ENCODE measurements around the gene HAAO.

The HAAO gene

DNA sequence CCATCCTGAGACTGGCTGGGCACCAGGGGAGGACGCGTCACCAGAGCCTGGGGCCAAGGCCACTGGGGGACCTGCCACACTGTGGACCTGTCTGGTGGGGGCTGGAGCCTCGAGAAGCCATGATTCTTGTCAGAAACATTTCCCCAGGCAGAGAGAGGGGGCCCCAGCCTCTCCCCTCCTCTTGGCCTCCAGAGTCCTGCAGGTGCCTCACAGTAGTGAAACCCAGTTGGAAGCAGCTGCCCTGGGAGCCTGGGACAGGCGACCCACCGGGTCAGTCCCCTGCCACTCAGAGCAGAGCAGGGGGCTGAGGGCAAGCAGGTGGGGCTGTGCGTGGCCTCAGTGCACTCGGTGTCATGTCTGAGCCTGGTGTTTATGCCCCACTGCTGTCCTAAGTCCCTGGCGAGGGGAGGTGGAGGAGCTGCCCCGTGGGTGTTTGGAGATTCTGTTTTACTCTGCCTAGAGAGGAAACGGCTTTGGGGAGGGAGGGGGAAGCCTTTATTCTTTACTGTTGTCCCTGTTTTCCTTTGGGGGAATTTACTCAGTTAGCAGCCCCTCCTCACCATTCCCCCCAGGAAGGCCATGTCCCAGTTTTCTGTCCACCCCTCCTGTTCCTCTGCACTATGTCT, 36.1 kb downstream of the HAAO start:
- H3K36me3 ChIP-seq (ENCODE audit: control insufficient read depth, insufficient read depth, low read length), result no peaks in the 10 kb centered on the region
- no peak overlapping the region for H3K4me3 ChIP-seq (ENCODE audit: extremely low read depth, insufficient read depth, low read length, poor library complexity, severe bottlenecking)
- H3K4me1 ChIP-seq (ENCODE audit: control insufficient read depth, insufficient read depth, low read length, poor library complexity, severe bottlenecking), result peaks cover 11% of the 10 kb centered on the region
- no peak overlapping the region for H3K27ac ChIP-seq (ENCODE audit: low read depth, low read length, severe bottlenecking)
- no peaks in the 10 kb centered on the region for H3K9me3 ChIP-seq (ENCODE audit: control insufficient read depth, low read length)
- 89 to 92% methylated on average over 5 to 7 of the region's 10 CpGs for WGBS, 2 experiments (ENCODE audit: insufficient coverage in 2 of 2)

- no peaks in the 10 kb centered on the region for H3K36me3 ChIP-seq (ENCODE audit: control insufficient read depth, insufficient read depth, low read length)
- H3K27ac ChIP-seq (ENCODE audit: low read depth, low read length, severe bottlenecking), result no peak overlapping the region
- H3K4me3 ChIP-seq (ENCODE audit: extremely low read depth, insufficient read depth, low read length, poor library complexity, severe bottlenecking), result no peak overlapping the region
- H3K9me3 ChIP-seq (ENCODE audit: control insufficient read depth, low read length), result no peaks in the 10 kb centered on the region
- peaks cover 11% of the 10 kb centered on the region for H3K4me1 ChIP-seq (ENCODE audit: control insufficient read depth, insufficient read depth, low read length, poor library complexity, severe bottlenecking)
- 94 to 97% methylated on average over 2 to 11 of the region's 14 CpGs for WGBS, 2 experiments (ENCODE audit: insufficient coverage in 2 of 2)
Measured at GRCh38 chr2:42755191-42755880, 37.0 kb downstream of the HAAO start.

DNA sequence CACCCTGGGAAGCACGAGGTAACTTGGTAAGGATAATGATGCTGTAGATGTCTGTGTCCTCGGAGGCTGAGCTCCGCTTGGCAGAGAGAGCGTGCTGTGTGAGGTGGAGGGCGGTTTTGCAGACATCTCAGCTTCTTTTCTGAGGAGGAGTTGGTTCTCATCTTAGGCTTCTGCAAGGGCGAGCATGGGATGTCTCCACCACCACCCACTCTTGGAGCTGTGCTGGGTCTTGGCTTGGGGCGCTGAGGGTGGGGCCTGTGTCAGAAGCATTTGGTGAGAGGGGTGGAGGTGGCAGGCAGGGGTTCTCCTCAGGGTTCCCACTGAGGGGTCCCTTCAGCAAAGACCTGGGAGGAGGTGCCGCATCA, 37.6 kb downstream of the HAAO start:
- peaks cover 11% of the 10 kb centered on the region for H3K4me1 ChIP-seq (ENCODE audit: control insufficient read depth, insufficient read depth, low read length, poor library complexity, severe bottlenecking)
- H3K27ac ChIP-seq (ENCODE audit: low read depth, low read length, severe bottlenecking), result no peak overlapping the region
- no peaks in the 10 kb centered on the region for H3K9me3 ChIP-seq (ENCODE audit: control insufficient read depth, low read length)
- H3K4me3 ChIP-seq (ENCODE audit: extremely low read depth, insufficient read depth, low read length, poor library complexity, severe bottlenecking), result no peak overlapping the region
- no peaks in the 10 kb centered on the region for H3K36me3 ChIP-seq (ENCODE audit: control insufficient read depth, insufficient read depth, low read length)
- WGBS, 2 experiments (ENCODE audit: insufficient coverage in 2 of 2), result 82 to 83% methylated on average over 6 of the region's 8 CpGs

- no peak overlapping the region for H3K27ac ChIP-seq (ENCODE audit: low read depth, low read length, severe bottlenecking)
- no peaks in the 10 kb centered on the region for H3K9me3 ChIP-seq (ENCODE audit: control insufficient read depth, low read length)
- H3K4me1 ChIP-seq (ENCODE audit: control insufficient read depth, insufficient read depth, low read length, poor library complexity, severe bottlenecking), result peaks cover 11% of the 10 kb centered on the region
- no peaks in the 10 kb centered on the region for H3K36me3 ChIP-seq (ENCODE audit: control insufficient read depth, insufficient read depth, low read length)
- 96 to 97% methylated on average over 7 to 10 of the region's 11 CpGs for WGBS, 2 experiments (ENCODE audit: insufficient coverage in 2 of 2)
- H3K4me3 ChIP-seq (ENCODE audit: extremely low read depth, insufficient read depth, low read length, poor library complexity, severe bottlenecking), result no peak overlapping the region
Measured at GRCh38 chr2:42754021-42754775, 38.2 kb downstream of the HAAO start.

- H3K9me3 ChIP-seq (ENCODE audit: control insufficient read depth, low read length), result no peaks in the 10 kb centered on the region
- H3K36me3 ChIP-seq (ENCODE audit: control insufficient read depth, insufficient read depth, low read length), result no peaks in the 10 kb centered on the region
- peaks cover 11% of the 10 kb centered on the region for H3K4me1 ChIP-seq (ENCODE audit: control insufficient read depth, insufficient read depth, low read length, poor library complexity, severe bottlenecking)
- H3K27ac ChIP-seq (ENCODE audit: low read depth, low read length, severe bottlenecking), result no peak overlapping the region
- 94 to 97% methylated on average over 20 of the region's 24 CpGs for WGBS, 2 experiments (ENCODE audit: insufficient coverage in 2 of 2)
- H3K4me3 ChIP-seq (ENCODE audit: extremely low read depth, insufficient read depth, low read length, poor library complexity, severe bottlenecking), result no peak overlapping the region
Measured at GRCh38 chr2:42752816-42753813, 39.3 kb downstream of the HAAO start.

DNA sequence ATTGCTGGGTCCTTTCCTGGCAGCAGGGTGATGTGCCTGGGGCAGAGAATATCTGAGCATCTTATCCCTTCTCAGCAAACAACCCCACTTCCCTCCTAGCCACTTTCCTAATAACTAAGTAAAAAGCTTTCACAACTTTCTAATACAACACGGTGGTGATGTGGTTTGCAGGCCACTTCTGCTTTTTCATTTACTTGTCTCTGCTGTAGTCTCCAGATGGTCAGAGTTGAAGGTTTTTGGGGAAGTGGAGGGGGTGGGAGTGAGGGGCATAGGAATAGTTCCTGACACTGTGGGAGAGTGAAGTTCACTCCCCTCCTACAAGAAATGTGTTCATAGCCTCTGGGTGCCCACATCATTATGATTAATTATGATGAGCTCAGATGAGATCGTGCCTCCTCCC, 40.1 kb downstream of the HAAO start:
- H3K27ac ChIP-seq (ENCODE audit: low read depth, low read length, severe bottlenecking), result no peak overlapping the region
- H3K36me3 ChIP-seq (ENCODE audit: control insufficient read depth, insufficient read depth, low read length), result no peaks in the 10 kb centered on the region
- H3K4me1 ChIP-seq (ENCODE audit: control insufficient read depth, insufficient read depth, low read length, poor library complexity, severe bottlenecking), result peaks cover 11% of the 10 kb centered on the region
- no peaks in the 10 kb centered on the region for H3K9me3 ChIP-seq (ENCODE audit: control insufficient read depth, low read length)
- 83 to 100% methylated on average over 1 of the region's 2 CpGs for WGBS, 2 experiments (ENCODE audit: insufficient coverage in 2 of 2)
- no peak overlapping the region for H3K4me3 ChIP-seq (ENCODE audit: extremely low read depth, insufficient read depth, low read length, poor library complexity, severe bottlenecking)

DNA sequence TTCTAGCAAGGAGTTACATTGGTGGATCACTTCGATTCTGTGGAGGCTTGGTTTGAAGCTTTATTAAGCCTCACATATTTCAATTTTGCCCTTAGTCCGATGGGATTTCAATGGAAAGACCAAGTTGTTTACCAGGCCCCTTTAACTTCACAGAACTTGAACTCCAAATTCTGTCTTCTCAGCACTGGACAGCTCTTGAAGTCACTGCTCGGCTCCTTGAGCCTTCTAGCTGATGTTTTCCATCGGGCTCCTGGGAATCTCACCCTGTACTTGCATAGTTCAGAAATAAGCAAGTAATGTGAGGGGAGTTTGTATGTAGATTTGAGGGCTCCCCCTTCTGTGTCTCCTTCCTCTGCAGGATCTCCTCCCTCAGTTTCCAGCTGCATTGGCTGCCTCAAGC, 43.5 kb downstream of the HAAO start:
- WGBS, 2 experiments (ENCODE audit: insufficient coverage in 2 of 2), result 93 to 100% methylated on average over 2 to 3 of the region's 4 CpGs
- Histone ChIP-seq H3K9me3 (ENCODE audit: control insufficient read depth, low read length) (no peaks in the 10 kb centered on the region), H3K4me3 (ENCODE audit: extremely low read depth, insufficient read depth, low read length, poor library complexity, severe bottlenecking) (no peak overlapping the region), H3K36me3 (ENCODE audit: control insufficient read depth, insufficient read depth, low read length) (peaks cover 9% of the 10 kb centered on the region), H3K27ac (ENCODE audit: low read depth, low read length, severe bottlenecking) (no peak overlapping the region), H3K4me1 (ENCODE audit: control insufficient read depth, insufficient read depth, low read length, poor library complexity, severe bottlenecking) (peaks cover 8% of the 10 kb centered on the region)

GRCh38 chr2:42747422-42747821, 45.0 kb downstream of the HAAO start:
- Histone ChIP-seq H3K4me3 (ENCODE audit: extremely low read depth, insufficient read depth, low read length, poor library complexity, severe bottlenecking) (no peak overlapping the region), H3K27ac (ENCODE audit: low read depth, low read length, severe bottlenecking) (no peak overlapping the region), H3K36me3 (ENCODE audit: control insufficient read depth, insufficient read depth, low read length) (peaks cover 19% of the 10 kb centered on the region), H3K4me1 (ENCODE audit: control insufficient read depth, insufficient read depth, low read length, poor library complexity, severe bottlenecking) (peaks cover 2% of the 10 kb centered on the region), H3K9me3 (ENCODE audit: control insufficient read depth, low read length) (no peaks in the 10 kb centered on the region)
- 95 to 100% methylated on average over 3 of the region's 3 CpGs for whole genome bisulfite sequencing, 2 experiments (ENCODE audit: insufficient coverage in 2 of 2)

DNA sequence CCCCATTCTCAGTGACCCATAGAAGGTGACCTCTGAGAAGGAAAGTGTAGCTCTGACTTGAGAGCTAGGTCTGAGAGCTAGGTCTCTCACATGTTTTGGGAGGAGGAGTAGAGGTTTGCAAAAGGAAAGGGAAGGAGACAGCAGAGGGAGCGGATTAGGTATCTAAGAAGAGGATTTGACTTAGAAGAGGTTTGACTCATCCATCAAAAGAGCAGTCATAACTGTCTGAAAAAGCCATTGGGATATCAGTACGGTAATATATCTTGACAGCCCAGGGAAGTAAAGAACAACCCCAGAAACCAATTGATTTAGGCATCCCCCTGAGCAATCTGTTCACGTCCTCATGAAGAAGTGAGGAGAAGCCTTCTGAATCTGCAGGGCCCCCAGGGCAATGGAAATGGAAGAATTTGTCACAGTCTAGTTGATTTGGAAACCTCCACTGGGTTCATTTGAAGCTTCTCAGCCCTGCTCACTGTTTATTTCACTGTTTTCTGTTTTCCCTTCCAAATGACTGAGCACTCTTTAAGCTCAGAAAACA, 47.8 kb downstream of the HAAO start:
- peaks cover 29% of the 10 kb centered on the region for H3K36me3 ChIP-seq (ENCODE audit: control insufficient read depth, insufficient read depth, low read length)
- no peak overlapping the region for H3K4me3 ChIP-seq (ENCODE audit: extremely low read depth, insufficient read depth, low read length, poor library complexity, severe bottlenecking)
- 87 to 100% methylated on average over 2 to 3 of the region's 3 CpGs for WGBS, 2 experiments (ENCODE audit: insufficient coverage in 2 of 2)
- H3K9me3 ChIP-seq (ENCODE audit: control insufficient read depth, low read length), result peaks cover 7% of the 10 kb centered on the region
- peaks cover 2% of the 10 kb centered on the region for H3K4me1 ChIP-seq (ENCODE audit: control insufficient read depth, insufficient read depth, low read length, poor library complexity, severe bottlenecking)
- no peak overlapping the region for H3K27ac ChIP-seq (ENCODE audit: low read depth, low read length, severe bottlenecking)

DNA sequence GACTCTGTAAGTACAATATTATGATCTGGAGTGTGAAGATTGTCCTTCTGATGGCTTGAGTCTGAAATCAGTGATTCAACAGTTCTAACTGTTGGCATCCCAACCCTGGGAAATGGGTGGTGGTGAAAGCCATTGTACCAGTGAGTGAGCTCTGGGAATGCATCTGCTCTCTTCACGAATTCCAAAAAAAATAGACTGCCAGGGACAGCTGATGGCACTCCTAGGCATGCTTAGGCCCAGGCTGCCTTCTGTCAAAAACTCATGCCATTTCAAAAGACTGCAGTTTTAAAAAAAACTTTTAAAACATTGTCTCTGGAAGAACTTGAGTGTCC, 48.8 kb downstream of the HAAO start:
- H3K4me3 ChIP-seq (ENCODE audit: extremely low read depth, insufficient read depth, low read length, poor library complexity, severe bottlenecking), result no peak overlapping the region
- H3K27ac ChIP-seq (ENCODE audit: low read depth, low read length, severe bottlenecking), result no peak overlapping the region
- peaks cover 29% of the 10 kb centered on the region for H3K36me3 ChIP-seq (ENCODE audit: control insufficient read depth, insufficient read depth, low read length)
- peaks cover 2% of the 10 kb centered on the region for H3K4me1 ChIP-seq (ENCODE audit: control insufficient read depth, insufficient read depth, low read length, poor library complexity, severe bottlenecking)
- peaks cover 9% of the 10 kb centered on the region for H3K9me3 ChIP-seq (ENCODE audit: control insufficient read depth, low read length)
- WGBS, 2 experiments (ENCODE audit: insufficient coverage in 2 of 2), result 100% methylated on average over 1 of the region's 1 CpG
